Fibroblast of villous mesenchyme (primary cell): Measurements from ENCODE around the gene ZNF248. TPM values are rescaled to one million over a fixed set of nuclear protein-coding genes. Genes with fewer than 3 reads are reported as not detected.
A peak's percentile ranks its signal among the peaks of the same experiment; 100 is the strongest.

Experiments used
- DNase-seq: peaks from one replicate; pipeline ENCODE4 v3.0.0-alpha.2; 2010; ENCODE audit warnings: low read depth
- H3K4me3 ChIP-seq: 2 replicates; pipeline ENCODE4 v1.5.1; 2011; ENCODE audit warnings: low read depth, mild to moderate bottlenecking, low read length
- CTCF ChIP-seq: IDR thresholded peaks from 2 replicates; pipeline ENCODE4 v1.5.1; 2012; ENCODE audit warnings: low read depth, mild to moderate bottlenecking, low read length; ENCODE audit not compliant: insufficient read depth
- total RNA-seq: library from RNA; depleted of rRNA; stranded (reverse); fragments of >200 nt; gene quantifications from 2 replicates; pipeline ENCODE4 v1.2.3, GENCODE V29; 2012

ZNF248 gene
- total RNA-seq, 1 donor: 12.5 TPM

DNA sequence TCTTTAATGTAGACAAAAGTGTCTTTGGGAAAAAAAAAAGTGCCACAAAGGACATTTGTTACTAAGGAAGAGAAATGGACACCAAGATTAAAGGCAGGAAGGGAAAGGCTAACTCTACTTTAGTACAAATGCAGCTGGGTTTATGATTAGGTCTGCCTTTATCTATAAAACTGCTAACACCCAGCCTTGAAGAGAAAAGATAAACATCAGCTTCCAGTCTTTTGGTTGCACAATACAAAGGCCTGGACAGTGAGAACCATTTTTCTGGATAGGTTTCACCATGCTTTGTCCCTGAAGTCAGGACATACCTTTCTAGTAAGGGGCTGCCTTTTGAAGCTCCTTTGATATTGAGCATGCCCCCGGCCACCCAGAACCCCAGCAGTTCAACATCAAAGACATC lies 45.1 kb downstream of the ZNF248 start:
- no peak for TF ChIP-seq CTCF
- DNase-seq: peak; percentile 8
- no peak overlapping the region for H3K4me3 ChIP-seq

GRCh38 chr10:37803269-37803668 lies 54.1 kb downstream of the ZNF248 start:
- H3K4me3 ChIP-seq: no peak overlapping the region
- DNase-seq: no peak
- no peak for TF ChIP-seq CTCF

DNA sequence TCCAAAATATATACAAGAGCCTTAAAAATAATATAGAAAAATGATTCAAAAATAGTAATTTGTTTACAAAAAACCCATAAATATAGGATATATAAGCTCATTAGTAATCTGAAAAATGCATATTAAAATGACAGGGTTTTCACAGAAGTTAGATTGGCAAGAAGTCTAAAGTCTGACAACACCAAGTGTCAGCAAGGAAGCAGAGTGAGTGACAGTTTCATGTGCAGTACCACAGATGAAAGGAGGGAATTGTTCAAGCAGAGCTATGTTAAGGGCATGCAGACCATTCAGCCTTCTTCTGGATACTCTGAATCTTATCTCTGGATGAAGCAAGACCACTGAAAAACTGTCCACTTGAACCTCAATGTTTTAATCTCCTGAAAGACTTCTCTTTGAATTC lies 55.9 kb downstream of the ZNF248 start:
- no peak overlapping the region for H3K4me3 ChIP-seq
- no peak for DNase-seq
- TF ChIP-seq CTCF: no peak

DNA sequence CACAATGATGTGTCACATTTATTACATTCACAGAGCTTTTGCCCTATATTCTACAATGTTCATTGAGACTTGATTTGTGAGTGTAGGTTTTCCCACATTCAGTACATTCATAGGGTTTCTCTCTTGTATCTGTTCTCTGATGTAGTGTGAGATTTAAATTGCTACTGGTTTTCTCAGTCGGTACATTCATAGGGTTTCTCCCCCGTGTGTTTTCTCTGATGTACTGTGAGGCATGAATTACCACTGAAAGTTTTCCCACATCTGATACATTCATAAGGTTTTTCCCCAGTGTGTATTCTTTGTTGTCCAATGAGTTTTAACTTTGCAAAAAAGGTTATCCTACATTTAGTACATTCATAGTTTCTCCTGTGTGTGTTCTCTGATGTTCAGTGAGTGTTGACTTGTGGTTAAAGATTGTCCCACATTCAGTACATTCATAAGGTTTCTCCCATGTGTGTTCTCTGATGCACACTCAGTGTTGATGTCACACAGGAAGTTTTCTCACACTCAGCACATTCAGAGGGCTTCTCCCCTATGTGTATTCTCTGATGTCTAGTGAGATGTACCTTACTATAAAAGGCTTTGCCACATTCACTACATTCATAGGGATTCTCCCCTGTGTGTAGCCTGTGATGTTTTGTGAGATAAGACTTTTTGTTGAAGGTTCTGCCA lies 63.0 kb downstream of the ZNF248 start:
- H3K4me3 ChIP-seq: no peak overlapping the region
- TF ChIP-seq CTCF: no peak

GRCh38 chr10:37789590-37789989 lies 67.8 kb downstream of the ZNF248 start:
- no peak overlapping the region for H3K4me3 ChIP-seq
- no peak for TF ChIP-seq CTCF
- no peak for DNase-seq

More for the DNA sequence above, 63.0 kb downstream of the ZNF248 start:
- no peak for DNase-seq

- no peak for TF ChIP-seq CTCF
- H3K4me3 ChIP-seq: no peak overlapping the region
- DNase-seq: no peak
These were observed 72.7 kb downstream of the ZNF248 start for GRCh38 chr10:37784678-37785077.

DNA sequence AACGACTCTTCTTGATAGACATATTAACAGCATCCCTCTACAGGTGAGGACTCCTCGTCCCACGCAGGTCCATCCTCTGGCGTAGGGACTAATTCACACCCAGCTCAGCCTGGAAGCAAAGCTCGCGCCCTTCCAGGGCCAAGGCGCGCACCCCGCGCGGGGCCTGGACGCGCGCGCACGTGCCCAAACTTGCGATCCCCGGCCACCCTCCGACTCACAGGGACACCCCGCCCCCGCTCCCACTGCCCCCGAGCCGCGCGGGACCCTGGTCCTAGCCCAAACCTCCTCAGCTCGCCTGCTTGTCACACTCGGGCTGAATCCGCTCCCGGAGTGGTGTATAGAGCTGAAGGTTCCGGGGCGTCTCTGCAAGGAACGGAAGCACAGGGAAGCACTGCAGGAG lies 76.9 kb downstream of the ZNF248 start:
- TF ChIP-seq CTCF: no peak
- no peak for DNase-seq
- no peak overlapping the region for H3K4me3 ChIP-seq
